Loucy (cell line): ENCODE results near the gene SSTR5.

Experiments
- H2AFZ ChIP-seq: fragments of 200-600 bp; sonication (generic); 2 replicates; pipeline ENCODE4 v1.6.0; 2016; ENCODE audit warnings: antibody characterized with exemption, mild to moderate bottlenecking, low read length, moderate library complexity
- H3F3A ChIP-seq: fragments of 200-600 bp; 2 replicates; pipeline ENCODE4 v1.6.0; 2016; ENCODE audit warnings: antibody characterized with exemption, low read depth, mild to moderate bottlenecking
- H3K27me3 ChIP-seq: fragments of 200-600 bp; sonication (generic); 2 replicates; pipeline ENCODE4 v1.6.1; 2014; ENCODE audit warnings: low read length, mild to moderate bottlenecking; ENCODE audit not compliant: insufficient read depth, poor library complexity, severe bottlenecking
- H3K36me3 ChIP-seq: fragments of 200-600 bp; sonication (generic); 2 replicates; pipeline ENCODE4 v1.6.1; 2016; ENCODE audit warnings: low read length; ENCODE audit not compliant: insufficient read depth
- H3K4me1 ChIP-seq: fragments of 200-600 bp; sonication (generic); 2 replicates; pipeline ENCODE4 v1.5.1; 2014; ENCODE audit warnings: low read length, mild to moderate bottlenecking; ENCODE audit not compliant: insufficient read depth, poor library complexity, severe bottlenecking
- H3K4me2 ChIP-seq: fragments of 200-600 bp; sonication (generic); 2 replicates; pipeline ENCODE4 v1.6.0; 2014; ENCODE audit warnings: antibody characterized with exemption, low read length, low read depth, mild to moderate bottlenecking; ENCODE audit not compliant: poor library complexity, severe bottlenecking
- H3K4me3 ChIP-seq: fragments of 200-600 bp; sonication (generic); 2 replicates; pipeline ENCODE4 v1.5.1; 2014; ENCODE audit warnings: low read length, mild to moderate bottlenecking, mixed read lengths; ENCODE audit not compliant: poor library complexity, severe bottlenecking
- H3K79me2 ChIP-seq: fragments of 200-600 bp; sonication (generic); 2 replicates; pipeline ENCODE4 v1.6.1; 2014; ENCODE audit warnings: low read length; ENCODE audit not compliant: insufficient read depth
- H3K9ac ChIP-seq: fragments of 200-600 bp; sonication (generic); 2 replicates; pipeline ENCODE4 v1.6.0; 2014; ENCODE audit warnings: mild to moderate bottlenecking, low read depth, low read length, moderate library complexity; ENCODE audit not compliant: poor library complexity, severe bottlenecking
- H3K9me2 ChIP-seq: fragments of 200-600 bp; sonication (generic); replicated peaks from 2 replicates; pipeline ENCODE4 v1.6.1; 2016; ENCODE audit warnings: low read depth, low read length, mixed read lengths
- H3K9me3 ChIP-seq: fragments of 200-600 bp; sonication (generic); 2 replicates; pipeline ENCODE4 v1.6.1; 2014; ENCODE audit warnings: mild to moderate bottlenecking, antibody characterized with exemption, low read length, low read depth; ENCODE audit not compliant: insufficient read depth
- H4K20me1 ChIP-seq: fragments of 200-600 bp; sonication (generic); 2 replicates; pipeline ENCODE4 v1.6.0; 2014; ENCODE audit warnings: antibody characterized with exemption, low read length, mild to moderate bottlenecking; ENCODE audit not compliant: insufficient read depth, poor library complexity, severe bottlenecking
- CTCF ChIP-seq: fragments of 200-600 bp; sonication (generic); conservative IDR thresholded peaks from 2 replicates; pipeline ENCODE4 v1.5.1; 2014; ENCODE audit warnings: mild to moderate bottlenecking, antibody characterized with exemption, low read length
- EZH2phosphoT487 ChIP-seq: fragments of 200-600 bp; IDR thresholded peaks from 2 replicates; pipeline ENCODE4 v1.6.1; 2018; ENCODE audit warnings: antibody characterized with exemption, mild to moderate bottlenecking, moderate library complexity, borderline replicate concordance

Gene SSTR5

GRCh38 chr16:1068451-1068850 is 4.1 kb upstream of the SSTR5 start:
- Histone ChIP-seq H3K4me1 (no peaks in the 10 kb centered on the region), H3K9ac (no peak overlapping the region), H3F3A (no peaks in the 10 kb centered on the region), H3K9me2 (no peaks in the 10 kb centered on the region), H3K36me3 (no peaks in the 10 kb centered on the region), H2AFZ (no peak overlapping the region), H3K4me3 (no peak overlapping the region), H3K27me3 (no peaks in the 10 kb centered on the region), H3K79me2 (no peaks in the 10 kb centered on the region), H3K4me2 (no peak overlapping the region), H4K20me1 (no peaks in the 10 kb centered on the region), H3K9me3 (no peaks in the 10 kb centered on the region)
- TF ChIP-seq EZH2phosphoT487 = no peak

GRCh38 chr16:1069154-1069553 is 3.4 kb upstream of the SSTR5 start:
- H3K4me3 ChIP-seq = no peak overlapping the region
- H4K20me1 ChIP-seq = no peaks in the 10 kb centered on the region
- no peaks in the 10 kb centered on the region for H3F3A ChIP-seq
- H2AFZ ChIP-seq = no peak overlapping the region
- H3K4me2 ChIP-seq = no peak overlapping the region
- TF ChIP-seq CTCF (no peak), EZH2phosphoT487 (no peak)
- H3K36me3 ChIP-seq = no peaks in the 10 kb centered on the region
- no peaks in the 10 kb centered on the region for H3K4me1 ChIP-seq
- H3K9me3 ChIP-seq = no peaks in the 10 kb centered on the region
- H3K79me2 ChIP-seq = no peaks in the 10 kb centered on the region
- no peaks in the 10 kb centered on the region for H3K9me2 ChIP-seq
- H3K9ac ChIP-seq = no peak overlapping the region
- no peaks in the 10 kb centered on the region for H3K27me3 ChIP-seq

- Histone ChIP-seq H3K36me3 (no peaks in the 10 kb centered on the region), H3K27me3 (no peaks in the 10 kb centered on the region), H2AFZ (no peak overlapping the region), H3K4me1 (no peaks in the 10 kb centered on the region), H4K20me1 (no peaks in the 10 kb centered on the region), H3K9ac (no peak overlapping the region), H3K4me3 (no peak overlapping the region), H3F3A (no peaks in the 10 kb centered on the region), H3K9me3 (no peaks in the 10 kb centered on the region), H3K79me2 (no peaks in the 10 kb centered on the region), H3K4me2 (no peak overlapping the region), H3K9me2 (no peaks in the 10 kb centered on the region)
- no peak for TF ChIP-seq CTCF
- no peak for TF ChIP-seq EZH2phosphoT487
These were observed 2.3 kb upstream of the SSTR5 start for GRCh38 chr16:1070084-1070863.
